SW 1271 (cell line): ENCODE measurements around the gene DAAM2.

ENCODE experiments used
- DNase-seq, 2 experiments: peaks; one replicate each; lab custom pipeline; 2025; lab: John Stamatoyannopoulos, UW

Gene DAAM2

DNA sequence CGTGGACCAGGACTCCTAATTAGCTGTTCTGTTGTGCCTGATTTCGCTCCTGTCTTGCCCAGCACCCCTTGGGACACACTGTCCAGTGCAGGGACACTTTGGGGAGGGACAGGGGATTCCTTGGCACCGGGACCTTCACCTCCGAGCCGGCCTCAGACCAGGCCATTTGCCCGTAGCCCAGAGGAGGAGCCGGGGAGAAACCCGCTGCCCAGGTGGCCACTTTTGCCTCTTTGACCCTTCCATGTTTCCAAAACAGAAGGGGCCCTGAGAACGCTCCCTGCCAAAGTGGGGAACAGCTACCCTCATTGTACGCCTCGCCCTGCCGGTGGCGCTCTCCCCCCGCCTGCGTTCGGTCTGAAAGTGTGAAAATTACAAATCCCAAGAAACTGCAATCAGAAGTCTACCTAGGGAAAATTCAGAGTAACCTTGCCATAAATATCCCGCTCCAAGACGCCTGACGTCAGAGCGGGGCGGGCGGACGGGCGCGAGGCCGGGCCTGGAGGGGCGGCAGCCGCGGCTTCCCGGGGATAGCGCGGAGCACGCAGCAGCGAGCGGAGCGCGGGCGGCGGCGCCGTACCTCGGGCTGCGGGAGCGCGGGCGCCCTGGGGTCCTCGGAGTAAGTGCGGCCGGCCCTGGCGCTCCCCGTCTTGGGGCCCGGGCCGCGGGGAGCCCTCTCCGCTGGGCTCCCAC, at the start of gene DAAM2:
Gene DAAM2, plus strand, starts transcription at position 527 of the 690 bp plus-strand sequence. CDS start 63,927 bp downstream, outside the sequence.
- DNase-seq: no peak

DNA sequence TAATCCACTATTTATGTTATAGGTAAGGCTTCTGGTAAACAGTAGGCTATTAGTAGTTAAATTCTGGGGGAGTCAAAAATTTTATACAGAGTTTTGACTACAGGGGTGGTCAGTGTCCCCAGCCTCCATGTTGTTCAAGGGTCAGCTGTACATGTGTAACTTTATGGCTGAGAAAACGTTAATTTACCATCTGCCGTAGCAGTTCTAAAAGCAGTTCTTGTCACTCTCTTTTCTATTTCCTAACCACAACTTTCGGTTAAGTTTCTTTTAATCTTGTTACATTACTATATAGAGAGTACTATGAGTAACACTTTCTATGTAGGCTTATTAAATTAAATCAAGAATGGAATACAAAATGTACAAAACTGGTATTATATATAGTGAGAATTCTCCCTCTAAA, 45.4 kb upstream of the DAAM2 start:
- DNase-seq: no peak

DNA sequence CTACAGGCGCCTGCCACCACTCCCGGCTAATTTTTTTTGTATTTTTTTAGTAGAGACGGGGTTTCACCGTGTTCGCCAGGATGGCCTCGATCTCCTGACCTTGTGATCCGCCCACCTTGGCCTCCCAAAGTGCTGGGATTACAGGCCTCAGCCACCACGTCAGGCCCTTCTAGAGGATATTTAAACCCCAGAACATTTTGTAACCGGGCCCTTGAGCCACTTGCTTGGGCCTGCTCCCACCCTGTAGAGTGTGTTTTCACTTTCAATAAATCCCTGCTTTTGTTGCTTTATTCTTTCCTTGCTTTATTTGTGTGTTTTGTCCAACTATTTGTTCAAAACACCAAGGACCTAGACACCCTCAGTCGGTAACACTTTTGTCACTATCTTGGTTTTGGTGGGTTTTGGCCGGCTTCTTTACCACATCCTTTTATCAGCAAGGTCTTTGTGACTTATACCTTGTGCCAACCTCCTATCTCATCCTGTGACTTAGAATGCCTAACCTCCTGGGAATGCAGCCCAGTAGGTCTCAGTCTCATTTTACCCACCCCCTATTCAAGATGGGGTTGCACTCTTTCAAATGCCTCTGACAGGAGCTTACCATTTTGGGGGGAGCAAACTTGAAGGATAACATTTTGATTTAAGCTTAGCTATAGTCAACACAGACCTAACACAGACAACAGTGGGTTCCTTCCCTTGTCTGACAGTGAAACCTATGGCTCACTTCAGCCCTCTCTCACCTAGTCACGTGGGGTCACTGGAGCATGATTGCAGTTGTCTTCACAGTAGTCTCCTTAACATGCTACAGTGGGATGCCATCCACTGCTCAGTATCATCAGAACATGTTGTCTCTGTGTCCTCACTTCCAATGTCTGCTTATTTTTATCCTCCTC, 39.1 kb upstream of the DAAM2 start:
- DNase-seq: no peak

DNA sequence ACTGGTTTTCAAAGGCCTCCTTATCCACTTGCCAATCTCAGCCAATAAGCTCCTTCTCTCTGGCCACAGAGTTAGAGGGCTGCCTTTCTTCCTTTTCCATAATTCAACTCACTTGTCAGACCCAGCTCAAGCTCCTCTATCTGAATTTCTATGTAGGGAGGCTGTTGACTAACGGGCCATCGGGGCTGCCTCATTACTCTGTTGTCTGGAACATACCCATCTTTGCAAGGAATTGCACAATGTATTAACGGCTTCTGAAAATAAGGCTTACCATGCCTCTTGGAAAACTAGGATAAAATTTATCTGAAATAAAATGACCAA, 38.5 kb upstream of the DAAM2 start:
- DNase-seq: no peak

DNA sequence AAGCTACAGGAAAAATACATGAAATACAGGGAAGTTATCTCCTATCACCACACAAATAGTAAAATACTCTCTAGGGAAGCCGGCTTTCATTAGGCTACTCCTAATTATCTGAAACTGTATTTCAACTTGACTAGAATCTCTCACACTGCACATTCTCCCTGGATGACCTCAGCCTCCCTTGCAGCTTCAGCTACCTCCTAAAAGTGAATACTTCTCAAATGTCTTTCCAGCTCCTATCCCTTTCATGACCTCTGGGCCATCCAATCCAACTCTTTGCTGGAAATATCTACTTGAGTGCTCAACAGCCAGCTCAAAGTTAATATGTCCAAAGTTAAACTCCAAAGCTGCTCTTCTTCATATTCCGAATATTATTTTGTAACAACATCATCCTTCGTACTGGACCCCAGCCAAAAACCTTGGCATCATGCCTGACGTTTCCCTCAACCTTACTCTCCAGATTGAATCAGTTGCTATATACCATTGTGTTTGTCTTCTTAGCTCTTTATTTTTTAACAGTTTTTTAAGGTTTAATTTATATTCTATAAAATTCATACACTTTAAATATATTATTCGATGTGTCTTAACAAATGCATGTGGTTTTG, 37.6 kb upstream of the DAAM2 start:
- DNase-seq: no peak

DNA sequence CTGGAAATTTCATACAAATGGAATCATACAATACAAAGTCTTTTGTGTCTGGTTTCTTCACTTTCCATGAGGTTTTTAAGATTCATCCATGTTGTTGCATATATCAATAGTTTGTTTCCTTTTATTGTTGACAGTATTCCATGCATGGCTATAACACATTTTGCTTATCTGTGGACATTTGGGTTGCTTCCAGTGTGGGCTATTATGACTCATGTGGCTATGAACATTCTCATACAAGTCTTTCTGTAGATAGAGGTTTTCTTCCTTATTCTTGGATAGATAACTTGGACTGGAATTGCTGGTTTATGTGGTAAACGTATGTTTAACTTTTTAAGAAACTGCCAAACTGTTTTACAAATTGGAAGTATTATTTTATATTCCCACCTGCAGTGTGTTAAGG, 36.9 kb upstream of the DAAM2 start:
- DNase-seq: no peak

DNA sequence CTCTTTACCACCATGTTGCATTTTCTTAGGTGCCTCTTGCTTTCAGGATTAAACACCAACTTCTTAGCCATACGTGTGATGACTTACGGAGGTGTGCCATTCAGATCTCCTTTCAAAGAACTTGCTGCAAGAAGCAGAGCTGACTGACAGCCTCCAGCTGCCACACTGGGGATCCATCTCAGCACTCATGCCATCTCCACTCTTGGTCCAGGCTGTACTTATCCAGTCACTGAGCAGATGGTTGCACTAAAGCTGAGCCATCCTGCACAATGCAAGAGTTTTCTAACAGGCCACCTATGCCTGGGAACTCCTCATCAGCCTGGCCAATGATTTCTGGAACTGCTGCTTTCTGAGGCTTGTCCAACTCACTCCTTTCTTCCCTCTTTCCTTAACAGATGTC, 35.6 kb upstream of the DAAM2 start:
- no peak for DNase-seq

DNA sequence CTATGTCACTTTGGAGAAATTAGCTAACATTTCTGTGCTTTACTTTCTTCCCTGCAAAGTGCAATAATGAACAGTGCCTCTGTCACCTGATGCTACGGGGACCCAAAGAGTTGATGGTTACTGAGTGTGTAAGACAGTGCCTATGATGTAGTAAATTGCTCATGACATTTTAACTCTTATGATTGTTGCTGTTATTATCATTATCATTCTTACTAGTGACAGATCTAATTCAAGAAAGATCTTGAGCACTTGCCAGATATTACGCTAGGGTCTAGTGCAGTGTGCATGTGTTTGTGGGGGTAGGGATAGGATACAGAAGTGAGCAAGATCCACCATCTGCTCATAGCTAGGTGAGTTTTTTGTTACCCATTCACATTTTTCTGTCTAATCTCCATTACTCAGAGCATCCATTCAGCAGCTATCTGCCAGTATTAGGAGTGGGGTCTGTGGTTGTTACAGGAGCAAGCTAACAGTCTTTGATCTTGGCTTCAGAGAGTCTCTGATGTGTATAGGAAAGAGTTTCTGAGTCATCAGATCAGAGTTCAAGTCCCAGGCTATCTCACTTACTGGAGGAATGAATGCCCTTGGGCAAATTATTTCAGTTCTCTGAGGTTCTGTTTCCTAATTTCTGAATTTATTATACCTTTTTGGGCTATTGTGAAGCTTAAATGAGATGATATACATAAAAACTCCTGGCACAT, 33.1 kb upstream of the DAAM2 start:
- no peak for DNase-seq

DNA sequence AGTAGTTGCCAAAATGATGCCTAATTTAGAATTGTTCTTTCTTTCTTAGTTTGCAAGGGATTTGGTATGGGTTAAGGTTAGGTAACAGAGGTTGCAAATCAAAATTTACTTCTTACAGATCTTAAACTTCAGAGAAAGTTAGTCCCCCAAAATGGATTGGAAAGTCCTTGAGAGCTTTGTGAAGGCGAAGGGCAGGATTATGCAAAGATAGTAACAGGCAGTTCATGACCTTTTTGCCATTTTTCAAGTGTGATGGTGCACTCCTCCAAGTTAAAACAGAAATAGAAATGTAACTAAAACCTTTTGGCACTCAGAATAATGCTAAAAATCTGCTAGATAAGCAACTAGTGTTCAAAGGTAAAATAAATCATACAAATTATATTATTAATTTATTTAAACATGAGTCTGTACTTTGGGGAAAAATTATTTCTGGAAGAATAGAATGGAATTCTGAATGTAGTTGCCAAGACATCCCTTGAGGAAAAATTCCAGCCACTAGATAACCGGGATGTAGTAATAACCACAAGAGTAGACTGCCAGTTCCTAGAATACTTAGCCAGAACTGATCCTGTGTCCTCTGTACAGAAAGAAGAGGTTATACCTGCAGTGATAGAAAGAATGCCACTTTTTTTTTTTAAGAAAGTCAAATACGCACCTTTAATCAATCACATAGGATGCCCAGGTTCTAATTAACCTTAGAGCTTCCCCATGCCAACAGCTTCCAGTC, 31.8 kb upstream of the DAAM2 start:
- no peak for DNase-seq

DNA sequence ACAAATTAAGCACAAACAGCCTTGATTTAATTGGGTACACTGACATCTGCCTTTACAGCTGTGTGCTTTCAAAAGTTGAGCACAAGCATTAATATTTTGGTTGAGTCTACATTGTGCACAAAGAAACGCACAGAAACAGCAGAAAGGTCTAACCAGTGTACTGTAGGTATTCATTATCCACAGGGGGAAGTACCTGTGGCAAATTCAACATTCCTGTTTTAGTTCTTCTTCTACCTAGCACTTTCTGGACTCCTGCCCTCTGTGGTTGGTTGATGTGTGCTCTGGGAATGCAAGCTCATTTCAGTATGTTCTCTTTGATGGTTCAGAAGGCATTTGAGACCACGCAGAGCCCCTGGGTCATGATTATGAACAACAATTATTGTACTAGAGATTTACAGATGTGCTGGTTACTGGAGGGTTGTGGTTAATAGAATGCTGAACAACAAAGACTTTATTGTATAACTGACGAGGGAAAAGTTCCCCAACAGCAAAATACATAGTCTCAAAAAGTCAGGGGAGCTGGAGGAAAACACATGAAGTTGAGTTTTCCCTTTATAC, 26.6 kb upstream of the DAAM2 start:
- no peak for DNase-seq

DNA sequence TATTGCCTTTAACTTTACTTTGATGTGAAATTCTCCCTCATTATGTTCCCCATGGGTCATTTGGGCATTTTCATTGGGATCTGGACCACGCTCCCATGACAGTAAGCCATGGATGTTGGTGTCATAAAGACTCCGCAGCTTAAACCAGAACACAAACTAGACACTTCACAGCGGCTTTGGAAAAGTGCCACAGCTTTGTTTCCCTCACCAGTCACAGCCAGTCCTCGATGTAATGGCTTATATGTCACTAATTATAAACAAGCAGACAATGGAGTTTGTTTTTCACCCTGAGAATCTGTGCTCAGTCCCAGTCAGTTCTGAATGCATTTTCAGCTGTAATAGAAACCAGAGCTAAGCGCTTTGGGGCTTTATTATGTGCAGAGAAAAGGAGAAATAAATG, 23.2 kb upstream of the DAAM2 start:
- no peak for DNase-seq

DNA sequence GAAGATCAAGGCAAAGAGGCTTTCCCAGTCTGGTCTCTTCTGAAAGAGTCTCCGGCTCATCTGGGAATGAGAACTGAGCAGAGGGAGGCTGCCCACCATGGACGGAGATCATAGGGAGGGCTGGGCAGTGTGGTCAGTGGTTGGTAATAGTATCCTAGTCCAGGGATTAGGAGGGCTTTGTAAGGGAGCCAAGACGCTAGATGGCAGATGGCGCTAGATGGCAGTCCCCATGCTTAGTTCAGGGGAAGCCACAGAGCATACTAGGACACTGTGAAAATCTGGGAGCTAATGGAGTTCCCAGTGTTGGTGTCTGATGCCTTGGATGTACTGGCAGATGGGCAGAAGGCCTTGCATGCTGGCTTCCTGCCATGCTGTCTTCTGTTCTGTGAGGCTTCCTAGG, 21.7 kb upstream of the DAAM2 start:
- no peak for DNase-seq

DNA sequence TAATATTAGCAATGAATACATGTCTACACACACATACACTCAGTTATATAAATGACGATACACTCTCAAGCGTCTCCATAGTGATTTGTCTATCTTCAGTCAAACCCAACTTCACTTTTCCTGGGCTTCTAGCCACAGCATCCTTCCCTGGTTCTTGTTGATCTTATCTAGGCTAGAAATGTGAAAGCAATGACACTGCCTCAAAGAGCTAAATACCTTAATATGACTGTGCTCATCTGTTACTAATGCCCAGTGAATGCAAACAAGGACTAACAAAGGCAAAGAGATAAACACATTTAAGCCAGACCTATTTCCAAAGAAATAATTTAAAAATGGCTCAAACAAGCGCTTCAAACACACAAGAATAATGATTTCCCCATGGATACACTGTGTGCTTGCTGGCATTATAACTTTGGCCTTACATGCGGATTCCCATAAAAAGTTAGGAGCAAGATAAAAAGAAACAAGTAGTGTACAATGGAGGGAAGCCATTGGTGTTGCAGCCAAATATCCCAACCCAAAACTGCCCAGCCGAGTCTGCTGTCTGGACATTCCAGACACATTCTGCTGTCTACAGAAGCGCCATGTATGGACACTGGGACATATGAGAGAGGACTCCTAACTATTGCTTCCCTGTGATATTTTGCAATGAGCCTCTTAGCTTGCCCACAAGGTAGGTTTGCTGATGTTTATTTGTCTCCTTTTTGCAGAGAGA, 19.5 kb upstream of the DAAM2 start:
- no peak for DNase-seq

DNA sequence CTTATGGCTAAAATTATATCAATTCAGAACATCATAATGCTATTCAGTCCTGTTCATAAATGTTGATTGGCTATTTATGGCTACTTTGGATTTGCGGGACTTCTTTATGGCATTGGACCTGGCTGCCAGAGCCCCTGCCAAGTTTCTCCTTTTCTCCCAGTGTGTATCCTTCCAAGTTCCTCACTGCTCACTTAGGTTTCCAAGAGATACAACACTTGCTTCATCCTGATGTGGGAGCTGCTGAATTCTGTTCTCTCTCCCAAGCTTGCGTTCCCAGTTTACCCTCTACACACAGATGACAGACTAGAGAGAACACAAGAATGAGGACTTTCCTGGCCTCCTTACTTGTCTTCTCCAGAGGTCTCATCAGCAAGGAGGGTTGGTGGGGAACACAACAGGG, 18.4 kb upstream of the DAAM2 start:
- no peak for DNase-seq

DNA sequence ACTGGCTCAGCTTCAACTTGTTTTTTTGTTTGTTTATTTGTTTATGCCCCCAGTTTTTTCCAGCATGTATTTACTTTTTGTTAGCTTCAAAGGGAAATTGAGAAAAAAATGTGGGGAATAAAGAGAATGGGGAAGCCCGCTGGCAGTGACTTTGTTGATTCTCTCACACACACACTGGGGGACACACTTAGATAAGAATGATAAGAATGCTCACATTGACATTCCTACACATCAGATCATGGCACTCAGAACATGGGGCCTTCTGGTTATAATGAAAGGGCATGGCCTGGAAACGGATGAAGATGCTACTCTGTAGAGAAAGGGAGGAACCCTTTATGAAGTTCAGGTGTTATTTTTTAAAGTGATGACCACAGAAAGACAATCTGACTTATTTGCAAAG, 15.6 kb upstream of the DAAM2 start:
- no peak for DNase-seq

DNA sequence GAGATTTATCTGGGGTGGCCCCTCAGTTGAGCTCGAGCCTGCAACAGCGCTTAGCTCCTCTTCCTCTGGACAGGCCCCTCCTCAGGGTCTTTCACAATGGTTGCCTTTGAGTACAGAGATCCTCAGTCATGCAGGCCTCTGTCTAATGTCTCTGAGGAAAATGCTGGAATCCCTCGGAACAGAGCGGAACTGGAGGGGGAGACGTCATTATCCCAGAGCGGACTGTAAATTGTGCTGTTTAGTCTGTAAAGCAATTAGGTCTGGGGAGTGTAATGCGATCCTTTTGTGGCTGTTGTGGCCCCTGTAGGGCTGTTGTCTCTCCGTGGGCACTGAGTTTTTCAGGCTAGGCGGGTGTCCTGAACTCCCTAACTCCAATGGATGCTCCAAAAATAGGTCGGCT, 15.0 kb upstream of the DAAM2 start:
- DNase-seq: no peak

DNA sequence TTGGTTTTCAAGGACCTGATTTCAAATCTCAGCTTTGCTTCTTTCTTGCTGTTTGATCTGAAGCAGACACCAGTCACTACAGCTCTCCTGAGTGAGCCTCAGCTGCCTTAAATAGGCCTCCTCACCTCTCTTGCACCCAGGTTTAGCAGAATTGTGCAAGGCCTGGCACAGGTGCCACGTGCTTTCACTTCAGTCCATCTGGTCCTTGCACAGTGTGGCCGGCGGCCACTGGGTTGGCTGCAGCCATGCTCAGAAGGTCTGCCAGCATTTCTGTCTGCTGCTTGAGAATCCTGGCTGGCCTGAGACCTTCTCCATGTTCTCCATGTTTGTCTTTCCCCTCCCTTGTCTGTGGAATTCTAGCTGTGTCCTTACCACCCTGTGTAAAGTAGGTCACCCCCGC, 14.5 kb upstream of the DAAM2 start:
- DNase-seq: no peak

DNA sequence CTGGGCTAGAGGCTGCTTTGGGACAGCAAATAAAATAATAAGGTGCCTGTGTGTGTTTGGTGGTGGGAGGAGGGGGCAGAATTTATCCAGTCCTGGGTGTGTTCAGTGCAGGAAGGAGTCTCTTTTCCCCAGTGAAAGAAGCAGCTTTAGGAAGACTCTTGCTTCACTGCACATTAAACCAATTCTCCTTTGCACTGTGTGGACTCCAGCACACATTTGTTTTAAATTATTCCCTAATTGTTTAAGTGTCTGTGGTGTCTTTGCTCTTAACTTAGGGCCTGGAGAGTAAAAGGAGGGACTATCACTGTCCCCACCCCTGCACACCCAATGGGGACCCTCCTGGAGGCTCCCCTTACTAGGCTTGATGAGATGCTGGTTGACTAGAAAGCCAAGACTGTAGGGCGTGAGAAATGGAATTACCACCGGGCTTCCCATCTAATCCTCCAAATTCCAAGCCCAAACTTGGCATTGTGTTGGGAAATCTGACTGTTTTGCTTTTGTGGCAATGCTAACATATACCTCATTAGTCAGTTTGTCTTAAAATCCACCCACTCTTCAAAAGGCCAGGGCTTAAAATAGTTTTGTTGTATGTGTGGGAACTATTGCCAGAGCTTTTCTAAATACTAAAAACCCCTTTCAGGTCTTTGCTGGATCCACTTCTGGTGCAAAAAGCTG, 13.5 kb upstream of the DAAM2 start:
- DNase-seq: no peak

DNA sequence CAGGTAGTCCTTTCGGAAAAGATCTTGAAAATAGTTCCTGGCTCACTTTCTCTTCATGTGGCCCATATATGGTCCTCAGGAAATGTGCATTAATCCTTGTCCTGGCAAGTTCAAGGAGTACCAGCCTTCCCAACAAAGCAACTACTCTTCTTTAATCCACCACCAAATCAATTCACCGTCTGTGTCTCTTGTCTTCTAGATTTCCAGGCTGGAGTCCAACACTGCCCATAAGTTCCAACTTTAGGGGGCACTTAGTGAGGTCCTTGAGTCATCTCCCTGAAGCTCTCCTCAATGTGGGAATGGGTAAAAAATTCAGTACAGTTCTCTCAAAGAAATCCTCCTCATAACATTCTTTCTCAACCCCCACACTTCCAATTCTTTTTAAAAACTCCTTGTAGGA, 6.9 kb upstream of the DAAM2 start:
- no peak for DNase-seq

DNA sequence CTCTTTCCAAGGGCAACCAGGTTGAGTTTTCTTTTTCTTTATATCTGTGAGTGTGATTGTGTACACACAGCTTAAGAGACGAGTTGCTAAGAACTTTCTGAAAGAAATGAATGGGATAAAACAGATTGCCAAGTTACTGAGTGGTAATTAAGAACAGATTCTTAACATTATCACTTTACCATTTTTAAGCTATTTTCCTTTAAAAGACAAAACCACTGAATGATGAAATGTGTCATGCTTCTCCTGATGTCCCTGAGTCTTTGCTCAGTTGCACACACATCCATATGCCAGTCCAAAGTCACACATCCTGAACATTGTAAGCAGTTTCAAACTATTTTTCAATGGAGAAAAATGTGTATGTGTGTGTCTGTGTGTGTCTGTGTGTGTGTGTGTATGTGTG, 5.5 kb upstream of the DAAM2 start:
- no peak for DNase-seq
